Activated naive CD4-positive, alpha-beta T cell treated with anti-CD3 and anti-CD28 coated beads, Interleukin-2, amount 50 U/mL, for 72 hours (primary cell): ENCODE data around the gene SEC16A. TPM values are rescaled to one million over a fixed set of nuclear protein-coding genes. Genes with fewer than 3 reads are reported as not detected.
A peak's percentile ranks its signal among the peaks of the same experiment; 100 is the strongest.

ENCODE experiments used
- ATAC-seq, 2 donors: fragments of 150-1000 bp; cut with Tn5 transposase; 2 replicates each; pipeline ENCODE4 v1.10.0; 2021; ENCODE audit warnings: mild to moderate bottlenecking in 2 of 2, moderate library complexity in 2 of 2
- DNase-seq, 2 donors: peaks; one replicate each; pipeline ENCODE4 v3.0.0; 2021 to 2022; ENCODE audit warnings: low spot score in 2 of 2
- H3K27ac Mint-ChIP-seq, 2 donors: one replicate each; pipeline ENCODE4 v1.8.0; 2022; ENCODE audit warnings: mild to moderate bottlenecking in 2 of 2, mixed read lengths in 2 of 2
- H3K36me3 Mint-ChIP-seq, 2 donors: one replicate each; pipeline ENCODE4 v1.8.0; 2022; ENCODE audit warnings: mixed read lengths in 2 of 2
- H3K9me3 Mint-ChIP-seq, 2 donors: one replicate each; pipeline ENCODE4 v1.8.0; 2022; ENCODE audit warnings: mixed read lengths in 2 of 2
- total RNA-seq, 2 donors: library from RNA; stranded (reverse); gene quantifications; one replicate each; pipeline ENCODE4 v1.2.3, GENCODE V29; 2022

The SEC16A gene
- total RNA-seq, 2 donors from 2014 or later = 56.6 to 79.5 TPM

DNA sequence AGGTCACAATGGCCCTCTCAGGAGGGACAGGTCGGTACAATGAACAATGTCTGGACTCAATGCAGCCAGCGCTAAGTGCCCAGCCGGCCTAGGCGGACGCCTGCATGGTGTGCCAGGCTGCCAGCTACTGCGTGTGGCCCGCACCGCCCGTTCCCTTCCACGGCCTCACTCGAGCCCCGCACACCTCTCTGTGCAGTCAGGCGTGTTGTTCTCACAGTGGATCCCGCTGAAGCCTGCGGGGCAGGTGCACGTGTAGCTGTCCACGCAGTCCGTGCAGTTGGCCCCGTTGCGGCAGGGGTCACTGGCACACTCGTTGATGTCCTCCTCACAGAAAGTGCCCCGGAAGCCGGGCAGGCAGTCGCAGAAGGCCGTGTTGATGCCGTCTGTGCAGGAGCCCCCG is 26.7 kb upstream of the SEC16A start:
- no peak overlapping the region for H3K27ac Mint-ChIP-seq
- no peaks in the 10 kb centered on the region for H3K36me3 Mint-ChIP-seq
- H3K9me3 Mint-ChIP-seq = no peaks in the 10 kb centered on the region
- DNase-seq (no peak), ATAC-seq (no peak)

DNA sequence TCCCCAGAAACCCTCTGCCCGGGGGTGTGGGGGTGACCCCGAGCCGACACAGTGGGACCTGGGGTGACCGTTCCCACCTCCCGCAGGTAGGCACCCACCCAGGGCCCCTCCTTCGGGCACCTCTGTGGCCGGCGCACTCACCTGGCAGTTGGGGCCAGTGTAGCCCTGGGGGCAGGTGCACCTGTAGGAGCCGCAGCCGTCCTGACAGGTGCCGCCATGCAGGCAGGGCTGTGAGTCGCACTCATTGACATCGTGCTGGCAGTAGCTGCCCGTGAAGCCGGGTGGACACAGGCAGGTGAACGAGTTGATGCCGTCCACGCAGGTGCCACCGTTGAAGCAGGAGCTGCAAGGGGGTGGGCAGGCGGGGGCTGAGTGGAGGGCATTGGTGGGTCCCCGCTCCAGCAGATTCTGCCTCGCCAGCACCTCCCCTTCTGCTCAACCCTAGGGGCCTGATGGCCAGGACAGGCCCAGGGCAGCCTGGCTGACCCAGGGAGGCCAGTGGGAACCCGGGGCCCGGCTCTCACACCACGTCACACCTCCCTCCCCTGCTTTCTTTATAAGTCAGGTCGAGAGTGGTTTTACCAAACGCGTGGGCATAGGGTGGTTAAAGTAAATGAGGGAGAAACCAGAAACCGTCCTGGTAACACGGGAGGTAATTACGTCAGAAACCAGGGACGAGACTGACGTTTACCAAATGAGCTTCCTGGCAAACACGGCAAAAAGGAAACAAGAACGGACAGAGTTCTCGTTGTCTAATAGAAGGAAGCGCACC is 26.1 kb upstream of the SEC16A start:
- ATAC-seq (no peak), DNase-seq (no peak)
- no peaks in the 10 kb centered on the region for H3K36me3 Mint-ChIP-seq
- no peak overlapping the region for H3K27ac Mint-ChIP-seq
- no peaks in the 10 kb centered on the region for H3K9me3 Mint-ChIP-seq

DNA sequence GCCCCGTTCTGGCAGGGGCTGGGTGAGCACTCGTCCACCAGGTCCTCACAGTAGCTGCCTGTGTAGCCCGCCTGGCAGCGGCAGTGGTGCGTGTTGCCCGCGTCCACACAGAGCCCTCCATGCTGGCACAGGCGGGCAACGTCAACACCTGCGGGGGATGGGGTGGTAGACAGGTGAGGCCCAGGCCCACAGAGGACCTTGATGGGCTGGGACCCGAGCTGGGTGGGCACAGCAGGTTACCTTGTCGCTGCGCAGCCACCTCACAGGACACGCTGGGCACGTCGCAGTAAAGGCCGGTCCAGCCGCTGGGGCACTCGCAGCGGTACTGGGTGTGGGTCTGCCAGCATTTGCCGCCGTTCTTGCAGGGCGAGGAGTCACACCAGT is 25.1 kb upstream of the SEC16A start:
- H3K9me3 Mint-ChIP-seq = no peaks in the 10 kb centered on the region
- H3K27ac Mint-ChIP-seq = peak overlapping the region in 1 of 2 donors; percentile 22
- H3K36me3 Mint-ChIP-seq = no peaks in the 10 kb centered on the region
- DNase-seq (no peak), ATAC-seq (no peak)

DNA sequence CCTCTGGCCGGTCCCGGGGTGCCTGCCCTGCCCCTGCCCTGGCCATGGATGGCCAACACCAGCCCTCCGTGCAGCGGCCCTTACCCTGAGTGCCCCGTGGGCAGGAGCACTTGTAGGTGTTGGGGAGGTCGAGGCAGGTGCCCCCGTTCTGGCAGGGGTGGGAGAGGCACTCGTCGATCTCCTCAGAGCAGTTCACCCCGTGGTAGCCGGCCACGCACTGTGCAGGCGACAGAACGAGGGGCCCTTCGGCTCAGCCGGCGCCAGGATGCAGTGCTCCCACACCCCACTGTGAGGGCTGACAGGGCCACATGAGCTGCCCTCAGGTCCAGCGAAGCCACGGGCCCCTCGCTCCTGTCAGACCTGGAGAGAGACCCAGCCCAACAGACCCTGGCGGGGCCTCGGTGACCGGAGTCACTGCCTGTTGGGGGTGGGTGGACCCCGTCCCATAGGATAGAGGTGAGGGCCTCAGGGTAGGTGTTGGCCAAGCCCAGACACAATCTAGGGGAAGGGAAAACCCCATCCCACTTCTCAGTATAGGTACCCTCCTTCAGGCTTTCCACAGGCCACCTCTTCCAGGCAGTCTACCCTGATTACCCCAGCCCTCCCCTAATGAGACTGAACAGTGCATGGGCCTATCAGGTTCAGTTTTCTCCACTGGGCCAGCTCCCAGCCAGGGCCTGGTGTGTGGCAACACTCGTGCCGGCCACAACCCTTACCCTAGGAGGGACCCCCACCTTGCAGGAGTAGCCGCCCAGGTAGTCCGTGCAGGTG is 24.6 kb upstream of the SEC16A start:
- DNase-seq (no peak), ATAC-seq (no peak)
- H3K9me3 Mint-ChIP-seq = no peaks in the 10 kb centered on the region
- no peaks in the 10 kb centered on the region for H3K36me3 Mint-ChIP-seq
- no peak overlapping the region for H3K27ac Mint-ChIP-seq

DNA sequence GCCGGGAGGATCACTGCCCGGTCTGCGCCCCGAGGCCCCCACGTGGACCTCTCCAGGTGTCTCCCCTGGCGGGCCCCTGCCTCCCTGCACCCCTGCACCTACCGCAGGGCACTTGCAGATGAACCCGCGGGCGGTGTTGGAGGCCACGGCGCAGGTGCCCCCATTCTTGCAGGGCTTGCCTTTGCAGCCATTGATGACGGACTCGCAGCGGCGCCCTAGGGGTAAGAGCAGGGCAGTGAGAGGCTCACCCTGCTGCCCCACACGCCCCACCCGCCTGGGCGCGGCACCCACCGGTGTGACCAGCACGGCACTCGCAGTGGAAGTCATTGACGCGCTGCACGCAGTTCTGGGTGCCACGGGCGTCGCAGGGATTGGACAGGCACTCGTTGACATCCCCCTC is 23.6 kb upstream of the SEC16A start:
- DNase-seq = no peak
- Mint-ChIP-seq H3K9me3 (no peaks in the 10 kb centered on the region), H3K36me3 (no peaks in the 10 kb centered on the region), H3K27ac (no peak overlapping the region)
- ATAC-seq = no peak

DNA sequence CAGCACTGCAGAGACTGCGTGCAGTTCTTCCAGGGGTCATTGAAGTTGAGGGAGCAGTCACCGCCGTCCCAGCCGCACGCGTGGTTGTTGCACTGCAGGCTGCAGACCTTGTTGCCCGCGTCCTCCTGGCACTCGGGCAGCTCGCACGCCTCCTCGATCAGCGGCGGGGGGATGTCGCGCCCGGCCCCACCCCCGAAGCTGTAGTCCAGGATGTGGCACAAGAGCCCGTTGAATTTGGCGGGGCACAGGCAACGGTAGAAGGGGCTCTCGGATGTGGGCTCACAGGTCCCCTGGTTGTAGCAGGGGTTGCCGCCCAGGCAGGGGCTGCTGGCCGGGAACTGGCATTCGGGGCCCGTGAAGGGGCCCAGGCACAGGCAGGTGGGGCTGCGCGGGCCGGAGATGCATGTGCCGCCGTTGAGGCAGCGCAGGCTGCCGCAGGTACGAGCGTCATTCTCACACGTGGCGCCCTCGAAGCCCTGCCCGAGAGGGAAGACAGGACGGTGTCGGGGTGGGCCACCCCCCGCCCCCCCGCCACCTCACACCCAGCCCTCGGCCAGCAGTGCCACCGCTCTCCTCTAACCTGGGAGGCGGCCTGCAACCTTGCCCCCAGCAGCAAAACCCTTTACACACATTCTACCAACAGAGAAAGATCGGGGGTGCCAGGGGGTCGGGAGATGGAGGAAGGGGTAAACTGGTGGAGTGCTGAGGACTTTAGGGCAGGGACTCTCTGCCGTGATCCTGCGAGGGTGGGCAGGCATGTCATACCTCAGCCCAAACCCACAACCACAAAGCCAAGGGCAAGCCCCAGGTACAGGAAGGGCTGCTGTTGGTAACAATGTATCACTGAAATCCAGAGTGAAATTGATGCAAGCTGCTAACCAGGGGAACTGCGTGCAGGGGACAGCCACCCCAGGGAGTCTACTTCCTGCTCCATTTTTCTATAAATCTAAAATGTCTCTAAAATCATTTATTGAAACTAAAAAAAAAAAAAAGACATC is 22.9 kb upstream of the SEC16A start:
- Mint-ChIP-seq H3K36me3 (no peaks in the 10 kb centered on the region), H3K27ac (peak overlapping the region in 1 of 2 donors; percentile 74), H3K9me3 (no peaks in the 10 kb centered on the region)
- DNase-seq (no peak), ATAC-seq (peak in 1 of 2 donors; percentile 26)

DNA sequence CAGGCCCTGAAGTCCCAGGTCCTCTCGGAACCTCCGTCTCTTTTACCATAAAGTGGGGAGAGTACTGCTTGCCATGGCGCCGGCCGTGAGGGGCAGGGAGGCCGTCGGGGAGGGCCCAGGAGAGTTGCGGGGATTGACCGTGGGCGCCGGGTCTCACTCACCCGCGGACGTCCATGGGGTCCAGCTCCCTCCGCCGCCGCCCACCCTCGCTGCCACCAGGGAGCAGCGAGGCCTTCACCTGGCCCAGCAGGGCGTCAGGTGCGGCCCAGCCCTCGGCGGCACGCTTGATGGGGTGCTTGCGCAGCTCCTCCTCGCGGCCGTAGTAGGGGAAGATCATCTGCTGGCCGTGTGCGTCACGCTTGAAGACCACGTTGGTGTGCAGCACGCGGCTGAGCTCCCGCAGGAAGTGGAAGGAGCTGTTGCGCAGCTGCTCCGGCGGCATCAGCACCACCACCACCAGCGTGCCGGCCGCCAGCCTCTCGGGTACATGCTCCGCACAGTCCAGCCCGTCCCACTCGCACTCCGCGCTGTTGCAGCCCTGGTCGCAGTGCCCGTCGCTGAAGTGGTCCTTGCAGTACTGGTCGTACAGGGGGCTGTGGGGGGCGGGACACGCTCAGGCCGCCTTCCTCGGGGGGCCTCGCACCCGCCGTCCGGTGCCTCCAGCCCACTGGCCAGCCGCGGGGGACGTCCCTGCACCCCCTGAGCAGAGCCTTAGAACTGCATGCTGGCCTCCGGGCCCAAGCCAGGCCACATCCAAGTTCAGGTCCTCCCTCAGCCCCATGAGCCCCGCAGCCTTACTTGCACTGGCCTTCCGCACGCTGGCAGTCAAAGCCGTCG is 21.9 kb upstream of the SEC16A start:
- Mint-ChIP-seq H3K27ac (peak overlapping the region in 1 of 2 donors; percentile 36), H3K36me3 (no peaks in the 10 kb centered on the region), H3K9me3 (no peaks in the 10 kb centered on the region)
- ATAC-seq (no peak), DNase-seq (no peak)

DNA sequence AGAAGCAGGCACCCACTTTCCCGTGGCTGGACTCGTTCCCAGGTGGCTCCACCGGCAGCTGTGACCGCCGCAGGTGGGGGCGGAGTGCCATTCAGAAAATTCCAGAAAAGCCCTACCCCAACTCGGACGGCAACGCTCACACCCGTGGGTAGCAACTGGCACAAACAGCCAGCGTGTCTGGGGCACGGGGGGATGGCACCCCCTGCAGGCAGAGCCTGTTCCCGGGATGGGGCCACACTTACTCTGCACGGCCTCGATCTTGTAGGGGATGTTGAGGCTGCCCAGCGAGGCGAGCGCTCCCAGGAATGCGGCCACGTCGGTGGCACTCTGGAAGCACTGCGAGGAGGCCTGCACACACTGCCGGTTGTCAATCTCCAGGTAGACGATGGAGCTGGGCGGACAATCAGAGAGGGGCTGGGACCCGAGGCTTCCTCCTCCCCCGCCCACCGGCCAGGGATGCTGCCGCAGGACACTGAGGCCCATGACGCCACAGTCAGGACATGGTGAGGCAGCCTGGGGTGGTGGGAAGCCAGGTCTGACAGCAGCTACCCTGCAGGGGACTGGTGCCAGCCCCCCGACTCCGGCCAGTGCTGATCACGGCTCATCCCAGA is 20.2 kb upstream of the SEC16A start:
- Mint-ChIP-seq H3K27ac (no peak overlapping the region), H3K9me3 (no peaks in the 10 kb centered on the region), H3K36me3 (no peaks in the 10 kb centered on the region)
- ATAC-seq = no peak
- DNase-seq = no peak

DNA sequence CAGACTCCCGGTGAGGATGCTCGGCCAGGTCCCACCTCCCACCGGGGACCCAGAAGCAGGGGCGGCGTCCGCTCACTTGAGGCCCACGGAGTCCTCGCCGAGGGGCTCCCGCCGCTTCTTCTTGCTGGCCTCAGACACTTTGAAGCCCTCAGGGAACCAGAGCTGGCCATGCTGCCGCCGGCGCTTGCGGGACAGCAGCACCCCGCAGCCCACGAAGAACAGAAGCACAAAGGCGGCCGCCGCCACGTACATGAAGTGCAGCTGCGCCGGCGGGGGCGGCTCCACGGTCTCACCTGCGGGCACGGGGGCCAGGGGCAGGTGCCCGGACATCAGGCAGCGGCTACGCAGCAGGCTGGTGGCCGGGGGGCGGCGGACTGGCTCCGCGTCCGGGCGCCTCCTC is 19.4 kb upstream of the SEC16A start:
- no peak for DNase-seq
- Mint-ChIP-seq H3K27ac (no peak overlapping the region), H3K36me3 (no peaks in the 10 kb centered on the region), H3K9me3 (no peaks in the 10 kb centered on the region)
- ATAC-seq = no peak

DNA sequence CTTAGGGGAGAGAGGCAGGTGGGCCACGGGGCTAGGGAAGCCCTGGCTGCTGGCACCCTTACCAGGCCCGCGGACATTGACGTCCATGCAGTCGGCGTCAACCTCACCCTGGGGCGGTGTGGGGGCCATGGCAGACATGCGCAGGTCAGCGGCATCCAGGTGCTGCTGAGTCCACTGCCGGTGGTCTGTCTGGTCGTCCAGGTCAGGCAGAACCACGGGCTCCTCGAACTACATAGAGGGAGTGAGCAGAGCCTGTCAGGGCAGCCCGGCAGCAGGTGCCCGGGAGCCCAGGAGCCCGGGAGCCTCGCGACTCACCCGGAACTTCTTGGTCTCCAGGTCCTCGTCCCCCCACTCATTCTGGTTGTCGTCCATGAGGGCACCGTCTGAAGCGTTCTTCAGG is 18.8 kb upstream of the SEC16A start:
- no peaks in the 10 kb centered on the region for H3K9me3 Mint-ChIP-seq
- DNase-seq (no peak), ATAC-seq (no peak)
- H3K36me3 Mint-ChIP-seq = no peaks in the 10 kb centered on the region
- H3K27ac Mint-ChIP-seq = no peak overlapping the region

DNA sequence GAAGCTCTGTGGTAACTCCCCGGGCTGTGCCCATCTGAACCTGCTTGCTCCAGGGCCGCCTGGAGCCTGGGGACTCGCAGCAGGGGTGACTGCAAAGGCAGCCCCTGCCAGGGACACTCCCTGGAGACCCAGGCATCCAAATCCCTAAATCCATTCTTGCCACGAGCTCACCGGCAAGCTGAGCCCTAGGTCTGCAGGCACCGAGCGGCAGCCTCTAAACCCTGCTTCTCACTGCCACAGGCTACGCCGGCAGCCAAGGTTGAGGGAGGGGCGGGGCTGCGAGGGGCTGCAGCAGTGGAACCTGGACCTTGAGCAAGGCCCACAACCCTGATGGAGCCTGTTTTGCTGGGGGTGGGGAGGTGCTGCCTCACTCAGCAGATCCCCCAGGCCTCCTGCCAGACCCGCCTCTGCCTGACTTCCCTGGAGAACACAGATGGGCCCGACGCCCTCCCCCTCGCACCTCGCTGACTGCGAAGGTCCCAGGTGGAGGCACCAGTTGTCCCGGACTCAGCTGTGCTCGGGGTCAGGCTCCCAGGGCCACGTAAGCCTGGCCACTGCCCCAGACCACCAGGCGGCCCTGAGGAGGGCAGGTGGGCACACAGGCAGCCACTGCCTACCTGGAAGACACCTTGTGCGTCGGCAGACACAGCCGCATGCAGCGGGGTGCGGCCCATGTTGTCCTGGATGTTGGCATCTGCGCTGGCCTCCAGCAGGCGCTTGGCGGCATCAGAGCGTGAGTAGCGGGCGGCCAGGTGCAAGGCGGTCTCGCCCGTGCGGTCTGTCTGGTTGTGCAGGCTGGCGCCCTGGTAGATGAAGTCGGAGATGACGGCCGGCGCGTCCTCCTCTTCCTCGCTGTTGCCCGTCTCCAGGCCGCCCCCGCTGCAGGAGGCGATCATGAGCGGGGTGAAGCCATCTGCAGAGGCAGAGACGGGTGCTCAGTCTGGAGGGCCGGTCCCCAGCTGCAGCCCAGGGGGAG is 17.4 kb upstream of the SEC16A start:
- no peaks in the 10 kb centered on the region for H3K36me3 Mint-ChIP-seq
- H3K9me3 Mint-ChIP-seq = no peaks in the 10 kb centered on the region
- DNase-seq (no peak), ATAC-seq (no peak)
- no peak overlapping the region for H3K27ac Mint-ChIP-seq

DNA sequence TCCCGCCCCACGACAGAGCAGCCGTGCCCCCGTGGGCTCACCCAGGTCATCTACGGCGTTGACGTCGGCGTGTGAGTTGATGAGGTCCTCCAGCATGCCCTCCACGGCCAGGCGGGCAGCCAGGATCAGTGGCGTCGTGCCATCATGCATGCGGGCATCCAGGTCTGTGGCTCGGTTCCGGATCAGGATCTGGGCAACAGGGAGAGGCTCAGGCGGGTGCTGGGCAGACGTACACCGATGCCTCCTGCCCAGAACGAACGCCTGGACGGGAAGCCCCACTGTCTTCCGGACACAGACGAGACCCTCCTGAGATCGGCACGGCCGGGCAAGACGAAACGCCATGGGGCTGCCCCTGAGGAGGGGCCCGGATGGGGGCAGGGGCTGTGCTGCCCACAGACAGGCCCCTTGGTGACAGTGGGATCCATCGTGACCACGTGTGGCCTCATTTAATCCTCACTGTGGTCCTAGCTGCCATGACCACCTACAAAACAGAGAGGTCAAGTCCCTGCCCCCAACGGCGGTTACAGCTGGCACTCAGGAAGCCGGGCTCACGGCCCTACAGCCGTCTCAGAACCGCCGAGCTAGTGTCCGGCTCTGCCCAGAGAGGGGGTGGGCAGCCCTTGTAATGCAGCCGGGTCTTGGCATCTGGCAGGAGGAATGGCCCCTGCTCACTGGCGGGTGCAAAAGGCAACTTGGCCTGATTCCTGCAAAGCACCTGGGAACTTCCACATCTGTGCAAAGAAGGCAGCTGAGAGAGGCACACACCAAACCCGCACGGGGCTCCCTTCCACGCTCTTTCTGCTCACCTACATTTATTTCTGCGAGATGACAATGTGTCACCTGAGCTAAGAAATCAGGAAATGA is 16.5 kb upstream of the SEC16A start:
- ATAC-seq (no peak), DNase-seq (no peak)
- Mint-ChIP-seq H3K9me3 (no peaks in the 10 kb centered on the region), H3K27ac (peak overlapping the region in 1 of 2 donors; percentile 66), H3K36me3 (no peaks in the 10 kb centered on the region)

DNA sequence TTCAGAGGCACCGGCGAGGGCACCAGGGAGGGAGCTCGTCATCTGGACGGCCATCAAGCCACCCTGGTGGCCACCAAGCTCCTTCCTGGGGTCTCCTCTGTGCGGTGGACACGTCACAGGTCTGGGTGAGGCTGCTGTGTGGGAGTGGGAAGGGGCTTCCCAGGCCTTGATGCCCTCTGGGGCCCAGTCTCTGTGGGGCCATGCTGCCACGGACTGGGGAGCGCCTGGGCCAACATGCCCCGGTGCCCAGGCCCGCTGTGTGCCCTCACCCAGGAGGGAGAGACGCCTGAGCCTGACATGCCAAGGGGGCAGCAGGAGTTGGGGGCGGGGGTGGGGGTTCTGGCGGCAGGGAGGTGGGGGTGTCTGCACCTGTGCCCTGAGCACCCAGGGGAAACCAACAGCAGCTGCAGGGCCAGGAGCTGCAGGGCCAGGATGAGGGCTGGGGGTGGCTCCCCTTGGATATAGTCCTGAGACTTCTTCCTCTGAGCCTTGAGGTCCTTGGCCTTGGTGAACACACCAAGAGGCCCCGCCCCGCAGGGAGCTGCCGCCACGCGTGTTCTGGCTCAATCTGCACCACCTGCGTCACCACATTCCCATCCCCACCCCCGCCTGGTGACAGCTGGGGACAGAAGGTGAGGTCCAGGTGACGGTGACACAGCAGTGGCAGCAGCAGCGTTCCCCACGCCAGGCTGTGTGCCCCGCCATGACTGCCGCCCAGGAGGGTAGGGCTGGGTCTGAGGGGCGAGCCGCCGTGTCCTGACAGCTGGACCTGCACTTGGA is 15.3 kb upstream of the SEC16A start:
- no peaks in the 10 kb centered on the region for H3K9me3 Mint-ChIP-seq
- no peak for ATAC-seq
- no peaks in the 10 kb centered on the region for H3K36me3 Mint-ChIP-seq
- peak overlapping the region in 1 of 2 donors; percentile 66 for H3K27ac Mint-ChIP-seq
- no peak for DNase-seq
